ENCODE data around the gene ADAMTS2. TPM values are rescaled to one million over a fixed set of nuclear protein-coding genes. Genes with fewer than 3 reads are reported as not detected.

ADAMTS2 gene
- total RNA-seq, 1 donor from 2014 or later: 18.8 TPM

GRCh38 chr5:179152144-179152895 lies 192.9 kb downstream of the ADAMTS2 start:
- Histone ChIP-seq H3K9me3 (ENCODE audit: insufficient read depth, low read depth, low read length) (no peaks in the 10 kb centered on the region), H3K4me2 (ENCODE audit: low read length) (no peak overlapping the region), H3K36me3 (ENCODE audit: insufficient read depth, low read length) (no peaks in the 10 kb centered on the region), H3K4me3 (ENCODE audit: insufficient read depth, low read depth, low read length) (no peak overlapping the region), H3K27me3 (ENCODE audit: insufficient read depth, low read length) (no peaks in the 10 kb centered on the region), H3K79me2 (ENCODE audit: insufficient read depth, low read length) (no peaks in the 10 kb centered on the region), H3K9ac (ENCODE audit: low read length) (no peak overlapping the region), H3K27ac (ENCODE audit: low read depth, low read length) (no peak overlapping the region), H4K20me1 (ENCODE audit: insufficient read depth, low read length) (no peaks in the 10 kb centered on the region), H3K4me1 (ENCODE audit: insufficient read depth, low read length) (no peaks in the 10 kb centered on the region), H2AFZ (ENCODE audit: low read depth, low read length) (no peak overlapping the region)
- TF ChIP-seq CTCF (IDR thresholded peaks at IDR 0.05; ENCODE audit: insufficient read depth, low read depth, low read length) (no peak), EZH2 (IDR thresholded peaks at IDR 0.05; ENCODE audit: insufficient read depth, low read length) (no peak)
- FAIRE-seq (no peak), DNase-seq (ENCODE audit: low read depth) (no peak)
- H3K4me1 Mint-ChIP-seq (ENCODE audit: low read depth, unreplicated experiment): no peaks in the 10 kb centered on the region
- peaks cover 5% of the 10 kb centered on the region for H3K36me3 Mint-ChIP-seq (ENCODE audit: low read depth, unreplicated experiment)
- peaks cover 11% of the 10 kb centered on the region for H3K27me3 Mint-ChIP-seq (ENCODE audit: low read depth, unreplicated experiment)
- H3K4me3 Mint-ChIP-seq (ENCODE audit: unreplicated experiment): no peak overlapping the region
- H3K9me3 Mint-ChIP-seq (ENCODE audit: unreplicated experiment): peaks cover 3% of the 10 kb centered on the region
- H3K27ac Mint-ChIP-seq (ENCODE audit: unreplicated experiment): no peak overlapping the region

GRCh38 chr5:179151286-179152118 lies 193.8 kb downstream of the ADAMTS2 start:
- Mint-ChIP-seq H3K9me3 (ENCODE audit: unreplicated experiment) (peaks cover 3% of the 10 kb centered on the region), H3K27ac (ENCODE audit: unreplicated experiment) (no peak overlapping the region), H3K4me3 (ENCODE audit: unreplicated experiment) (no peak overlapping the region), H3K27me3 (ENCODE audit: low read depth, unreplicated experiment) (peaks cover 11% of the 10 kb centered on the region), H3K36me3 (ENCODE audit: low read depth, unreplicated experiment) (peaks cover 5% of the 10 kb centered on the region), H3K4me1 (ENCODE audit: low read depth, unreplicated experiment) (no peaks in the 10 kb centered on the region)
- no peaks in the 10 kb centered on the region for H3K36me3 ChIP-seq (ENCODE audit: insufficient read depth, low read length)
- H3K4me3 ChIP-seq (ENCODE audit: insufficient read depth, low read depth, low read length): no peak overlapping the region
- no peaks in the 10 kb centered on the region for H3K9me3 ChIP-seq (ENCODE audit: insufficient read depth, low read depth, low read length)
- H3K27me3 ChIP-seq (ENCODE audit: insufficient read depth, low read length): no peaks in the 10 kb centered on the region
- H3K4me1 ChIP-seq (ENCODE audit: insufficient read depth, low read length): no peaks in the 10 kb centered on the region
- no peak overlapping the region for H3K27ac ChIP-seq (ENCODE audit: low read depth, low read length)
- H3K9ac ChIP-seq (ENCODE audit: low read length): no peak overlapping the region
- TF ChIP-seq EZH2 (IDR thresholded peaks at IDR 0.05; ENCODE audit: insufficient read depth, low read length): no peak
- no peak for TF ChIP-seq CTCF (IDR thresholded peaks at IDR 0.05; ENCODE audit: insufficient read depth, low read depth, low read length)
- H3K4me2 ChIP-seq (ENCODE audit: low read length): no peak overlapping the region
- no peaks in the 10 kb centered on the region for H4K20me1 ChIP-seq (ENCODE audit: insufficient read depth, low read length)
- no peak for FAIRE-seq
- H3K79me2 ChIP-seq (ENCODE audit: insufficient read depth, low read length): no peaks in the 10 kb centered on the region
- no peak for DNase-seq (ENCODE audit: low read depth)
- H2AFZ ChIP-seq (ENCODE audit: low read depth, low read length): no peak overlapping the region

Data from astrocyte (in vitro differentiated cells and primary cell).